HEK293 (cell line): ENCODE data around the gene FOXN3.

Experiments
- CTCF ChIA-PET: fragments of 350-600 bp; formaldehyde crosslinking; extraction: SDS; loops from one replicate; lab custom pipeline; 2021; ENCODE audit warnings: antibody characterized with exemption; lab: Yijun Ruan, JAX
- POLR2A ChIA-PET: fragments of 300-600 bp; formaldehyde crosslinking; extraction: SDS; loops from one replicate; lab custom pipeline; 2020; ENCODE audit warnings: antibody characterized with exemption, inconsistent platforms; lab: Yijun Ruan, JAX
- H3K27ac ChIP-seq: fragments of 200-500 bp; sonication (Bioruptor generic); 2 replicates; pipeline ENCODE4 v1.5.1; 2014; ENCODE audit warnings: low read depth, low read length, control low read depth, inconsistent platforms; ENCODE audit errors: extremely low read depth
- H3K36me3 ChIP-seq, 2 experiments: fragments of 200-500 bp in 1 of 2; sonication (Bioruptor generic) in 1 of 2; 1 replicate in 1 of 2; 2 replicates in 1 of 2; pipeline ENCODE4 v1.5.1; 2014 to 2017; ENCODE audit warnings: inconsistent platforms in 2 of 2, low read length in 2 of 2; ENCODE audit not compliant: control insufficient read depth in 2 of 2, insufficient read depth in 1 of 2
- H3K4me1 ChIP-seq: fragments of 200-500 bp; sonication (Bioruptor generic); 2 replicates; pipeline ENCODE4 v1.5.1; 2014; ENCODE audit warnings: mild to moderate bottlenecking, low read length, inconsistent platforms; ENCODE audit not compliant: control insufficient read depth, insufficient read depth
- H3K4me3 ChIP-seq: 2 replicates; pipeline ENCODE4 v1.5.1; 2011; ENCODE audit warnings: low read depth, mild to moderate bottlenecking, control low read depth, low read length, moderate library complexity
- H3K9me3 ChIP-seq: fragments of 200-500 bp; sonication (Bioruptor generic); 2 replicates; pipeline ENCODE4 v1.5.1; 2014; ENCODE audit warnings: low read depth, low read length, inconsistent platforms; ENCODE audit not compliant: control insufficient read depth, insufficient read depth
- HOXA7 ChIP-seq: sonication (generic); formaldehyde crosslinking; IDR thresholded peaks from 2 replicates; pipeline ENCODE4 v1.8.1; 2022; ENCODE audit warnings: missing genetic modification reagents, borderline replicate concordance
- KLF16 ChIP-seq: fragments of 450-650 bp; formaldehyde crosslinking; IDR thresholded peaks from 2 replicates; pipeline ENCODE4 v1.5.1; 2017; ENCODE audit warnings: missing biosample characterization, missing genetic modification characterization
- KLF7 ChIP-seq: fragments of 450-650 bp; formaldehyde crosslinking; IDR thresholded peaks from 2 replicates; pipeline ENCODE4 v1.5.1; 2016; ENCODE audit warnings: missing biosample characterization, missing genetic modification characterization, borderline replicate concordance
- MEIS1 ChIP-seq: sonication (generic); formaldehyde crosslinking; IDR thresholded peaks from 2 replicates; pipeline ENCODE4 v1.8.1; 2022; ENCODE audit warnings: missing genetic modification reagents, mild to moderate bottlenecking, borderline replicate concordance
- PRDM4 ChIP-seq: fragments of 450-650 bp; formaldehyde crosslinking; IDR thresholded peaks from 2 replicates; pipeline ENCODE4 v1.5.1; 2017; ENCODE audit warnings: missing biosample characterization, missing genetic modification characterization
- REST ChIP-seq: fragments of 450-650 bp; formaldehyde crosslinking; IDR thresholded peaks from 2 replicates; pipeline ENCODE4 v1.5.1; 2016; ENCODE audit warnings: missing biosample characterization, missing genetic modification characterization
- YY1 ChIP-seq: fragments of 450-650 bp; formaldehyde crosslinking; IDR thresholded peaks from 2 replicates; pipeline ENCODE4 v1.5.1; 2018; ENCODE audit warnings: missing biosample characterization, missing genetic modification characterization
- ZBTB10 ChIP-seq: fragments of 450-650 bp; formaldehyde crosslinking; IDR thresholded peaks from 2 replicates; pipeline ENCODE4 v1.5.1; 2016; ENCODE audit warnings: missing biosample characterization, missing genetic modification characterization
- ZBTB8A ChIP-seq: fragments of 450-650 bp; formaldehyde crosslinking; IDR thresholded peaks from 2 replicates; pipeline ENCODE4 v1.5.1; 2016; ENCODE audit warnings: missing biosample characterization, missing genetic modification characterization
- ZFP37 ChIP-seq: fragments of 450-650 bp; formaldehyde crosslinking; IDR thresholded peaks from 2 replicates; pipeline ENCODE4 v1.5.1; 2016; ENCODE audit warnings: missing biosample characterization, missing genetic modification characterization
- ZNF112 ChIP-seq: fragments of 450-650 bp; formaldehyde crosslinking; IDR thresholded peaks from 2 replicates; pipeline ENCODE4 v1.5.0; 2017; ENCODE audit warnings: missing biosample characterization, missing genetic modification characterization
- ZNF140 ChIP-seq: fragments of 450-650 bp; formaldehyde crosslinking; IDR thresholded peaks from 2 replicates; pipeline ENCODE4 v1.5.1; 2016; ENCODE audit warnings: missing biosample characterization, missing genetic modification characterization
- ZNF223 ChIP-seq: fragments of 450-650 bp; formaldehyde crosslinking; IDR thresholded peaks from 2 replicates; pipeline ENCODE4 v1.5.1; 2016; ENCODE audit warnings: missing biosample characterization, missing genetic modification characterization
- ZNF341 ChIP-seq: fragments of 450-650 bp; formaldehyde crosslinking; IDR thresholded peaks from 2 replicates; pipeline ENCODE4; 2016; ENCODE audit warnings: low read depth, missing biosample characterization, missing genetic modification characterization
- ZNF433 ChIP-seq: fragments of 450-650 bp; formaldehyde crosslinking; IDR thresholded peaks from 2 replicates; pipeline ENCODE4 v1.5.1; 2016; ENCODE audit warnings: missing biosample characterization, missing genetic modification characterization, low read depth
- ZNF530 ChIP-seq: fragments of 450-650 bp; formaldehyde crosslinking; IDR thresholded peaks from 2 replicates; pipeline ENCODE4 v1.5.1; 2016; ENCODE audit warnings: low read depth, missing biosample characterization, missing genetic modification characterization
- ZNF571 ChIP-seq: fragments of 450-650 bp; formaldehyde crosslinking; IDR thresholded peaks from 2 replicates; pipeline ENCODE4 v1.5.0; 2017; ENCODE audit warnings: missing biosample characterization, missing genetic modification characterization
- ZNF654 ChIP-seq: fragments of 450-650 bp; formaldehyde crosslinking; IDR thresholded peaks from 2 replicates; pipeline ENCODE4 v1.5.1; 2016; ENCODE audit warnings: low read depth, missing biosample characterization, missing genetic modification characterization
- ZNF701 ChIP-seq: fragments of 450-650 bp; formaldehyde crosslinking; IDR thresholded peaks from 2 replicates; pipeline ENCODE4 v1.5.1; 2016; ENCODE audit warnings: missing biosample characterization, missing genetic modification characterization
- ZNF791 ChIP-seq: fragments of 450-650 bp; formaldehyde crosslinking; IDR thresholded peaks from 2 replicates; pipeline ENCODE4 v1.5.1; 2016; ENCODE audit warnings: missing biosample characterization, missing genetic modification characterization
- TF ChIP-seq, protein P1 (sequence below): fragments of 450-650 bp; formaldehyde crosslinking; IDR thresholded peaks from 2 replicates; pipeline ENCODE4 v1.5.1; 2017; ENCODE audit warnings: missing biosample characterization, missing genetic modification characterization

The FOXN3 gene

DNA sequence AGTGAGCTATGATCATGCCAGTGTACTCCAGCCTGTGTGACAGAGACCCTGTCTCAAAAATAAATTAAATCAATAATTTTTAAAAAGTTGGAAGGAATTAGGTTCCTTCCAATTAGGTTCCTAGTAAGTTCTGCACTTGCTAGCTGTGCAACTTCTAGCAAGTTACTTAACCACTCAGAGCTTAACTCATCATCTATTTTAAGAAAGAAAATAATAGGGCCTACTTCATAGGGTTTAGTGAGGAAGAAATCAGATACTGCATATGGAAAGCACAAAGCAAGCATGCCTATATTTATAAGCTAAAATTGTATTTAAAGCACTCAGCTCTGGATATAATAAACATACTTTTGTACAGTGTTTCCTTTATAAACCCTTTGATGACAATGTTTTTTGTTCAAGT lies 10.7 kb downstream of the FOXN3 start:
- Histone ChIP-seq H3K4me3 (no peak overlapping the region), H3K27ac (no peak overlapping the region), H3K36me3 (peaks cover 6% of the 10 kb centered on the region in 2 experiments), H3K4me1 (peaks cover 14% of the 10 kb centered on the region), H3K9me3 (no peaks in the 10 kb centered on the region)
- ChIA-PET POLR2A (no interaction called here), CTCF (interaction anchor here (0.6 kb wide), 1 partner anchor 9 kb away, joined by 7 read pairs; no protein-coding TSS in a partner anchor)
- TF ChIP-seq ZNF530 (tag by site-specific recombination) (no peak), YY1 (tag by site-specific recombination) (no peak), ZNF701 (tag by site-specific recombination) (no peak), ZBTB8A (tag by site-specific recombination) (no peak), ZNF571 (tag by site-specific recombination) (no peak), ZNF433 (tag by site-specific recombination) (no peak)

- TF ChIP-seq MEIS1 (CRISPR knock-in tag) = no peak
- TF ChIP-seq ZNF223 (tag by site-specific recombination) = no peak
- TF ChIP-seq ZNF140 (tag by site-specific recombination) = no peak
- no peak for TF ChIP-seq ZBTB10 (tag by site-specific recombination)
- no peak for TF ChIP-seq KLF7 (tag by site-specific recombination)
- TF ChIP-seq ZFP37 (tag by site-specific recombination) = no peak
- TF ChIP-seq ZNF791 (tag by site-specific recombination) = no peak
- TF ChIP-seq, protein P1, sequence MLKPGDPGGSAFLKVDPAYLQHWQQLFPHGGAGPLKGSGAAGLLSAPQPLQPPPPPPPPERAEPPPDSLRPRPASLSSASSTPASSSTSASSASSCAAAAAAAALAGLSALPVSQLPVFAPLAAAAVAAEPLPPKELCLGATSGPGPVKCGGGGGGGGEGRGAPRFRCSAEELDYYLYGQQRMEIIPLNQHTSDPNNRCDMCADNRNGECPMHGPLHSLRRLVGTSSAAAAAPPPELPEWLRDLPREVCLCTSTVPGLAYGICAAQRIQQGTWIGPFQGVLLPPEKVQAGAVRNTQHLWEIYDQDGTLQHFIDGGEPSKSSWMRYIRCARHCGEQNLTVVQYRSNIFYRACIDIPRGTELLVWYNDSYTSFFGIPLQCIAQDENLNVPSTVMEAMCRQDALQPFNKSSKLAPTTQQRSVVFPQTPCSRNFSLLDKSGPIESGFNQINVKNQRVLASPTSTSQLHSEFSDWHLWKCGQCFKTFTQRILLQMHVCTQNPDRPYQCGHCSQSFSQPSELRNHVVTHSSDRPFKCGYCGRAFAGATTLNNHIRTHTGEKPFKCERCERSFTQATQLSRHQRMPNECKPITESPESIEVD = no peak
- no peak for TF ChIP-seq REST (tag by site-specific recombination)
- TF ChIP-seq HOXA7 (CRISPR knock-in tag) = no peak
- no peak for TF ChIP-seq ZNF341 (tag by site-specific recombination)
- no peak for TF ChIP-seq KLF16
- no peak for TF ChIP-seq ZNF654 (tag by site-specific recombination)
- no peak for TF ChIP-seq PRDM4
- no peak for TF ChIP-seq ZNF112 (tag by site-specific recombination)
- ChIA-PET POLR2A (no interaction called here), CTCF (no interaction called here)
- peaks cover 0 to 4% of the 10 kb centered on the region in 2 experiments; a peak in 1 of 3 replicates for H3K36me3 ChIP-seq
- no peak overlapping the region for H3K27ac ChIP-seq
- no peak overlapping the region for H3K4me3 ChIP-seq
- peaks cover 14% of the 10 kb centered on the region for H3K4me1 ChIP-seq
- H3K9me3 ChIP-seq = no peaks in the 10 kb centered on the region
Measured at GRCh38 chr14:89405712-89406111, 11.3 kb downstream of the FOXN3 start.
